ENCODE results near the gene ACVRL1.

Gene ACVRL1

GRCh38 chr12:51893786-51894185 is 13.5 kb upstream of the ACVRL1 start:
- DNase-seq (ENCODE audit: low spot score): no peak
- TF ChIP-seq CTCF (IDR thresholded peaks at IDR 0.05; ENCODE audit: extremely low read depth, missing control alignments): no peak

GRCh38 chr12:51895378-51896135 is 11.7 kb upstream of the ACVRL1 start:
- no peak for TF ChIP-seq CTCF (IDR thresholded peaks at IDR 0.05; ENCODE audit: extremely low read depth, missing control alignments)
- DNase-seq (ENCODE audit: low spot score): no peak

DNA sequence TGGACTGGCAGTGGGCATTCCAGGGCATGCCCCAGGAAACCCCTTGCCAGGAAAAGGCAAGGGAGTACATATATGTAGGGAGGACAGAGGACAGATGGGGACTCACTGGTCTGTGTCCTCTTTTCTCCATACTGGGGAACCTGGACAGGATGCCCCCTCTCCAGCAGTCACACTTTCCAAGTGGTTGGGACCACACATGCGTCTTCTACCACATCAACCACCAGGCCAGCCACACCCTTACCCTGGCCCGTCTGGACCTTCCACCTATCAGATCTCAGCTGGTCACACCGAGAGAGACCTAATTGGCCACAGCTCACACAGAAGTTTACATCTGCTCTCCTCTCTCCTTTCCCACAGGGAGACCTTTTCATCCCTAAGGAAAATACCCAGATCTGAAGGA is 11.1 kb upstream of the ACVRL1 start:
- TF ChIP-seq CTCF (IDR thresholded peaks at IDR 0.05; ENCODE audit: extremely low read depth, missing control alignments): no peak
- DNase-seq (ENCODE audit: low spot score): no peak

DNA sequence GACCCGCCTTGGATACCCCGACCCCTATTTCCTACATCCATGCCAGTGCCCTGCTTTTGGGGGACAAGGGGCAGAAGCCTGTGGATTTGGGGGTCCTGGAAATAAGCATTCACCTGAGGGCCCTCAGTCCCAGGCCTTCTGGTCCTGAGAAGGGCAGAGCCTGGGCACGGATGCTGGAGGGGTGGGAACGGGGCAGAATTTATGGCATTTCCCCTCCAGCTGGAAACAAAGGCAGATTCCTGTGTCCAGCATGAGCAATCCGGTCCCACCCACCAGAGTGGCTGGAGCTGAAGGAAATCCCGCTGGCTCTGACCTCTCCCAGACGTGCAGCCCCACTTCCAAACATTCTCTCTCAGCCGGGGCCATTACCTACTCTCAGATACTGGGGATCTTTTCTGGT is 10.1 kb upstream of the ACVRL1 start:
- DNase-seq (ENCODE audit: low spot score): no peak
- TF ChIP-seq CTCF (IDR thresholded peaks at IDR 0.05; ENCODE audit: extremely low read depth, missing control alignments): no peak

- DNase-seq (ENCODE audit: low spot score): no peak
- no peak for TF ChIP-seq CTCF (IDR thresholded peaks at IDR 0.05; ENCODE audit: extremely low read depth, missing control alignments)
These were observed 8.8 kb upstream of the ACVRL1 start for GRCh38 chr12:51898506-51898905.

- DNase-seq (ENCODE audit: low spot score): no peak
- no peak for TF ChIP-seq CTCF (IDR thresholded peaks at IDR 0.05; ENCODE audit: extremely low read depth, missing control alignments)
These were observed 8.4 kb upstream of the ACVRL1 start for GRCh38 chr12:51898937-51899336.

DNA sequence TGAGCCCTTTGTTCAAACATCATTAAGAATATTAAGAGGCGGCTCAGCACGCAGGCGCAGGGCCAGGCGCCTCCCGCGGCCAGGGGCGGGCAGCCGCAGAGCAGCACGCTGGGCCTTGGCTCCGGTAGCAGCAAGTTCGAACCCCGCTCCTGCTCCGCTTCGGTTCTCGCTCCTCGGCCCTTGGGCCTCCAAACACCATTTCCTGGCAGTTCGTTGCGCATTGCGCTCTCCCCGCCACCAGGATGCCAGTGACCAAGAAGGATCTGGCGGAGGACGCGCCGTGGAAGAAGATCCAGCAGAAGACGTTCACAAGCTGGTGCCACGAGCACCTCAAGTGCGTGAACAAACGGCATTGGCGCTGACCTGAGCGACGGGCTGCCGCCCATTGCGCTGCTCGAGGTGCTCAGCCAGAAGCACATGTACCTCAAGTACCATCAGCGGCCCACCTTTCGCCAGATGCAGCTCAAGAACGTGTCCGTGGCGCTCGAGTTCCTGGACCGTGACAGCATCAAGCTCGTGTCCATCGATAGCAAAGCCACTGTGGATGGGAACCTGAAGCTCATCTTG is 6.9 kb upstream of the ACVRL1 start:
- no peak for DNase-seq (ENCODE audit: low spot score)
- TF ChIP-seq CTCF (IDR thresholded peaks at IDR 0.05; ENCODE audit: extremely low read depth, missing control alignments): no peak
